RCC 7860 (cell line): ENCODE data around the gene P2RX5.

Source experiments
- DNase-seq: peaks from one replicate; pipeline ENCODE4 v3.0.0-alpha.2; 2015; ENCODE audit warnings: low spot score
- FAIRE-seq: peaks from 2 replicates; lab custom pipeline; 2012; peaks lifted over from hg19 to GRCh38; lab: Jason Lieb, UNC

The P2RX5 gene

GRCh38 chr17:3658784-3659449, 37.0 kb downstream of the P2RX5 start:
- DNase-seq (no peak), FAIRE-seq (no peak)

GRCh38 chr17:3657874-3658783, 37.8 kb downstream of the P2RX5 start:
- FAIRE-seq: no peak
- no peak for DNase-seq

GRCh38 chr17:3657588-3657869, 38.4 kb downstream of the P2RX5 start:
- FAIRE-seq: no peak

GRCh38 chr17:3656755-3657587, 39.0 kb downstream of the P2RX5 start:
- DNase-seq (no peak), FAIRE-seq (no peak)

More at GRCh38 chr17:3657588-3657869, 38.4 kb downstream of the P2RX5 start:
- no peak for DNase-seq

GRCh38 chr17:3656353-3656752, 39.6 kb downstream of the P2RX5 start:
- no peak for FAIRE-seq
- no peak for DNase-seq

GRCh38 chr17:3655766-3656165, 40.2 kb downstream of the P2RX5 start:
- FAIRE-seq (no peak), DNase-seq (no peak)

- FAIRE-seq (no peak), DNase-seq (no peak)
These were observed 48.0 kb downstream of the P2RX5 start for GRCh38 chr17:3647769-3648555.

GRCh38 chr17:3647251-3647650, 48.7 kb downstream of the P2RX5 start:
- DNase-seq: no peak
- no peak for FAIRE-seq

GRCh38 chr17:3645310-3645709, 50.6 kb downstream of the P2RX5 start:
- no peak for FAIRE-seq

GRCh38 chr17:3643889-3644349, 52.0 kb downstream of the P2RX5 start:
- DNase-seq (no peak), FAIRE-seq (no peak)

More at GRCh38 chr17:3645310-3645709, 50.6 kb downstream of the P2RX5 start:
- DNase-seq: no peak

- DNase-seq: no peak
- no peak for FAIRE-seq
These were observed 54.1 kb downstream of the P2RX5 start for GRCh38 chr17:3641717-3642486.

- no peak for FAIRE-seq
- no peak for DNase-seq
These were observed 54.9 kb downstream of the P2RX5 start for GRCh38 chr17:3641014-3641413.

GRCh38 chr17:3639981-3640596, 55.9 kb downstream of the P2RX5 start:
- no peak for DNase-seq
- FAIRE-seq: no peak

GRCh38 chr17:3636908-3637373, 59.0 kb downstream of the P2RX5 start:
- DNase-seq (no peak), FAIRE-seq (no peak)

GRCh38 chr17:3636154-3636907, 59.6 kb downstream of the P2RX5 start, which contains the start of the genes CTNS and SHPK:
CTNS (plus strand) TSS chr17:3636760; CDS start chr17:3640207, 3,447 bp downstream.
SHPK (minus strand) TSS chr17:3636250; CDS start chr17:3636219, 31 bp downstream.
- peak; percentile 71 for FAIRE-seq
- peak; percentile 87 for DNase-seq

- FAIRE-seq (no peak), DNase-seq (no peak)
These were observed 60.3 kb downstream of the P2RX5 start for GRCh38 chr17:3635474-3636153.

- FAIRE-seq (no peak), DNase-seq (no peak)
These were observed 63.7 kb downstream of the P2RX5 start for GRCh38 chr17:3632287-3632686.

- DNase-seq (no peak), FAIRE-seq (no peak)
These were observed 65.2 kb downstream of the P2RX5 start for GRCh38 chr17:3630781-3631180.
